Aorta (tissue), 5 donors: ENCODE measurements around the gene SAPCD1. TPM values are rescaled to one million over a fixed set of nuclear protein-coding genes. Genes with fewer than 3 reads are reported as not detected.
A peak's percentile ranks its signal among the peaks of the same experiment; 100 is the strongest.

Source experiments
- ATAC-seq: fragments of 200-7000 bp; cut with Tn5 transposase; one replicate; pipeline ENCODE4 v1.9.1; 2022; ENCODE audit warnings: moderate library complexity; ENCODE audit not compliant: low FRiP score
- DNase-seq, 2 donors: peaks; one replicate each; pipeline ENCODE4 v3.0.0-alpha.2; 2020
- H3K27ac ChIP-seq, 2 donors: one replicate each; pipeline ENCODE4 v1.5.1; 2013; ENCODE audit warnings: low read length in 2 of 2, mild to moderate bottlenecking in 2 of 2, moderate library complexity in 2 of 2, control low read depth in 1 of 2, inconsistent platforms in 1 of 2, low read depth in 1 of 2
- H3K27me3 ChIP-seq, 2 donors: one replicate each; pipeline ENCODE4 v1.6.1; 2013; ENCODE audit warnings: control low read depth in 1 of 2, low read length in 1 of 2, mild to moderate bottlenecking in 1 of 2, moderate library complexity in 1 of 2; ENCODE audit not compliant: insufficient read depth in 2 of 2, control insufficient read depth in 1 of 2
- H3K36me3 ChIP-seq, 2 donors: one replicate each; pipeline ENCODE4 v1.6.1; 2013; ENCODE audit warnings: control low read depth in 1 of 2, low read length in 1 of 2, mild to moderate bottlenecking in 1 of 2; ENCODE audit not compliant: insufficient read depth in 2 of 2, control insufficient read depth in 1 of 2
- H3K4me1 ChIP-seq, 2 donors: one replicate each; pipeline ENCODE4 v1.6.1; 2013; ENCODE audit warnings: low read length in 2 of 2, control low read depth in 1 of 2, mild to moderate bottlenecking in 1 of 2, moderate library complexity in 1 of 2; ENCODE audit not compliant: insufficient read depth in 2 of 2, control insufficient read depth in 1 of 2
- H3K4me3 ChIP-seq, 2 donors: one replicate each; pipeline ENCODE4 v1.5.1; 2013; ENCODE audit warnings: low read length in 2 of 2, control low read depth in 1 of 2, mild to moderate bottlenecking in 1 of 2
- H3K9me3 ChIP-seq: one replicate; pipeline ENCODE4 v1.6.1; 2013; ENCODE audit warnings: mild to moderate bottlenecking, low read length; ENCODE audit not compliant: control insufficient read depth
- WGBS, 2 donors: extraction: QIAGEN DNeasy Blood & Tissue Kit; methylation state at CpG; one replicate each; pipeline ENCODE4 v1.1.7; 2013; 5-methylcytosine and 5-hydroxymethylcytosine counted together
- intact Hi-C, 2 donors: fragments of 100-400 bp; cut with DNase I; formaldehyde crosslinking; loops; one replicate each; pipeline versions ENCODE4 v1.14.2 to v1.15.0; 2022
- polyA plus RNA-seq, 2 donors: library from polyadenylated mRNA; stranded (reverse); fragments of 200-250 nt; gene quantifications; one replicate each; pipeline ENCODE4 v1.2.3, GENCODE V29; 2013
- total RNA-seq, 2 donors: library from RNA; stranded (reverse); fragmentation: NEBNext Ultra II Directional; extraction: Animal tissue kit (Norgen Biotek cat#: 25700); gene quantifications; one replicate each; pipeline ENCODE4 v1.2.1, GENCODE V29; 2021
- donor health status: healthy with polysubstance abuse.
- donor health status: Bipolar disorder and iron deficiency.
- donor health status: DM: no; HTN: no; CAD: no.
- donor health status: DM: no; HTN: no; CAD: no.
- donor health status: DM: yes; HTN: yes; CAD: no.

The SAPCD1 gene
- total and polyA plus RNA-seq, 4 donors: 0.68 to 3.2 (median 2.9) TPM; not detected in 1

DNA sequence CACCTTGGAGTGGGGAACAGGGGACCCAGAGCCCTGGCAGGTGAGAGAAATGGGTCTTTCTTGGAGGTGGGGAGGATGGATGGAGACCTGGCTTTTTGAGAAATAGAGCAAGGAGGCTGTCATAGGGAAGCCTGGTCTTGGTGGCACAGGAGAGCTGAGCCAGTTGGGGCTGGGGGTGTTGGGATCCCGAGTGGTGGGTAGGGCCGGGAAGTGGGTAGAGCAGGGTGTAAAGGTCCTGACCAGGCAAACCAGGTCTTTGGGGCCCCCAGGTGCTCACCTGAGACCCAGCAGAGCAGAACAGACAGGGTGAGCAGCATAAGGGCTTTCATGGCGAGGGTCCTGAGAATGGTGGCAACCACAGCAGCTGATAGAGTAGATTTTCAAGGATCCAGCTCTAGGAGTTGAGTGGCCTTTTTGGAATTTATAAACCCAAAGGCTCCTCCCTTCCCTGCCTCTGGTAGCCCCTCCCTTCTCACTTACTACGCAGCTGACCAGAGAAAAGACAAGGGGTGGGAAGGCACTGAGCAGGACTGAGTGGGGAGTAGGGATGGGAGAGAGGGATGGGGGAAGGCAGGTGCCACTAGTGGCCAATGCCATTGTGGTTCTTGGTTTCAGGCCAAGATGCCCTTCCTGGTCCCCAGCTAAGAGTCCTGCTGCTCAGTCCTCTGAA lies 41.0 kb upstream of the SAPCD1 start, which contains the start of gene LY6G6C:
Gene LY6G6C (minus strand): TSS at position 396 of the 670 bp plus-strand sequence. CDS start 67 bp downstream, at position 329.
- no peaks in the 10 kb centered on the region for H3K9me3 ChIP-seq
- intact Hi-C loops: no loop called here

DNA sequence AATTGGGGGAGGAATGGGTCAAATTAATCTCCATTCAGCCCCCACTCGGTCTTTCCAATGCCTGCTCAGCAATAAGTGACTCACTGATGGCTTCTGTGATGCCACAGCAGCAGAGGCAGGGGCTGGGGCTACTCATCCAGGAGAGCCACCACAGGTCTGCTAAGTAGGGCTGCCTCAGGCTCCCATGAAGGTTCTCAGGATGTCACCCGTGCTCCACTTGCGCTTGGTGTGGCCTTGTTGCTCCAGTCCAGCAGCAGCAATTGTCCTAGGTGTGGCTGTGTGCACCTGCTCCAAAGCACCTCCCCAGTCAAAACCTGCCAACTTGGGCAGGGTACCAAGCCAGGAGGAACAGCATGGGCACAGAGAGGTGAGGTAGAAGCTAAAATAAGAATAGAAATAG lies 40.3 kb upstream of the SAPCD1 start:
- intact Hi-C loops: no loop called here

More for the DNA sequence above, 41.0 kb upstream of the SAPCD1 start, which contains the start of gene LY6G6C:
- DNase-seq: no peak
- H3K4me1 ChIP-seq: no peaks in the 10 kb centered on the region
- H3K27ac ChIP-seq: no peak within 1 kb of the TSS
- H3K36me3 ChIP-seq: no peaks in the 10 kb centered on the region
- ATAC-seq: no peak
- no peaks in the 10 kb centered on the region for H3K27me3 ChIP-seq
- no peak within 1 kb of the TSS for H3K4me3 ChIP-seq
- WGBS, 2 donors: 88 to 90% methylated on average over 3 to 4 of the region's 4 CpGs

GRCh38 chr6:31723245-31723979 lies 39.0 kb upstream of the SAPCD1 start, which contains the start of gene MPIG6B:
TSS of gene MPIG6B (plus strand) at chr6:31723373. CDS start at chr6:31723384, 11 bp downstream.
- ATAC-seq (no peak), DNase-seq (no peak)
- Histone ChIP-seq H3K4me1 (no peaks in the 10 kb centered on the region), H3K27ac (no peak within 1 kb of the TSS), H3K9me3 (no peaks in the 10 kb centered on the region), H3K4me3 (no peak within 1 kb of the TSS), H3K36me3 (peaks cover 0 to 2% of the 10 kb centered on the region in 2 donors), H3K27me3 (no peaks in the 10 kb centered on the region)
- WGBS, 2 donors: 71% methylated on average over 46 of the region's 46 CpGs
- intact Hi-C loops: no loop called here

More for the DNA sequence above, 40.3 kb upstream of the SAPCD1 start:
- no peaks in the 10 kb centered on the region for H3K4me1 ChIP-seq
- DNase-seq (no peak), ATAC-seq (no peak)
- H3K9me3 ChIP-seq: no peaks in the 10 kb centered on the region
- WGBS, 2 donors: 92 to 97% methylated on average over 3 of the region's 3 CpGs
- H3K27me3 ChIP-seq: no peaks in the 10 kb centered on the region
- H3K27ac ChIP-seq: no peak overlapping the region
- no peak overlapping the region for H3K4me3 ChIP-seq
- H3K36me3 ChIP-seq: peaks cover 0 to 1% of the 10 kb centered on the region in 2 donors

DNA sequence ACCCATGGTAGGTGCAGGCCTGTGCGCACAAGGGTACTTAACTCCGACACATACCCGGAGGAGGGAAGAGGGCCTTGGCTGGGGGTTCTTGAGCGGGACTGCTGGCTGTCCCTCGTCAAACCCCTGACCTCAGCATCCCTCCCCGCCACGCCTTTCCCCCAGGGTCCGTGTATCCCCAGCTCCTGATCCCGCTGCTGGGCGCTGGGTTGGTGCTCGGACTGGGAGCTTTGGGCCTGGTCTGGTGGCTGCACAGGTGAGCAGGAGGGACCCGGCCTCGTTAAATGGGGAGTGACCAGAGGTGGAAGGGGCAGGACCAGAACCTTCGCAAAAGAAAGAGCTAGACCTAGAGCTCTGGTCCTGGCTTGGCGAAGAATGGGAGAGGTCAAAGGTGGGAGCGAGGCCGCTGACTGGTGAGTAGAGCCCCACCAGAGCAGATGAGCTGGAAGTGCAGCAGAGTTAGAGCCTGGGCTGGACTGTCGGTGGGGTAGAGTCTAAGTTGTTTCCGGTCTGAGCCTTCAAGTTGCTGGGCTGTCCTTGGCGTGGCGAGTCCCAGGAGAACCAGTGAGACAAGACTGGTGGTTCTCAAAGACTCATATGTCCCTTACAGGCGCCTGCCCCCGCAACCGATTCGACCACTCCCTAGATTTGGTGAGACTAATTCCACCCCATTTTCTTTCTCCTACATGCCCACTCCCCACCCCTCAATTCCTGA lies 38.3 kb upstream of the SAPCD1 start:
- Histone ChIP-seq H3K4me3 (no peak overlapping the region), H3K9me3 (no peaks in the 10 kb centered on the region), H3K27me3 (no peaks in the 10 kb centered on the region), H3K4me1 (no peaks in the 10 kb centered on the region), H3K27ac (no peak overlapping the region), H3K36me3 (peaks cover 0 to 2% of the 10 kb centered on the region in 2 donors)
- intact Hi-C loops: no loop called here
- 88 to 89% methylated on average over 25 of the region's 25 CpGs for WGBS, 2 donors
- no peak for DNase-seq
- no peak for ATAC-seq

DNA sequence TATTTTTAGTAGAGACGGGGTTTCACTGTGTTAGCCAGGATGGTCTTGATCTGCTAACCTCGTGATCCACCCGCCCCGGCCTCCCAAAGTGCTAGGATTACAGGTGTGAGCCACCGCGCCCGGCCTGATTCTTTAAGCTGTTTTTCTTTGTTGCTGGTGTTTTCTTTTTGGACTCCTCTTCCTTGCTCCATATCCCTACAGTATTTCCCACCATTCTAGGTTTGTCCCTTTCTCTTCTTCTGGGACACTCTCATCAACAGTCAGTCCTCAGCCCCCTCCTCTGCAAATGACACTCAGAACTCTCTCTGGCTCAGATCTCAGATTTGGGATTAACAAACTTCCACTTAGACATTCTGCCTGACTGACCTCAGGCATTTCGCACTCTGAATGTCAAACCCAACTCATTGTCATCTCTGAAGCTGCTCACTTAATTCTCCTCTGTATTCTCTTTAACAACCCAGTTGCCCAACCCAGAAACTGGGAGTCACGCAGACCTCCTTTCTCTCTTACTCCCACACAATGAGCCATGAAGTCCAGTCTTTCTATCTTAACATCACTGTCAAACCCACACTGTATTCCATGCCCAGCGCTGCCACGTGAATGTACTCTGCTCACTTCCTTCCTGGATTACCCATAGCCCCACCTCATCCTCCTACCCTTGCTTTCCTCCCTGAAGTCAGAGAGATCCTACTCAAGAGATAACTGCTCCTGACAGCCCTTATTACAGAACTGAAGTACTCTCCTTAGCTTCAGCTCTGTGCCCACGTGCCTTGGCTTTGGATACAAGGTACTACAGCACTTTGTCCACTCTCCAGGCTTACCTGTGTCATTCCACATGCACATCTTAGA lies 36.7 kb upstream of the SAPCD1 start:
- Histone ChIP-seq H3K27me3 (no peaks in the 10 kb centered on the region), H3K36me3 (peaks cover 0 to 2% of the 10 kb centered on the region in 2 donors), H3K9me3 (no peaks in the 10 kb centered on the region), H3K27ac (no peak overlapping the region), H3K4me1 (no peaks in the 10 kb centered on the region), H3K4me3 (no peak overlapping the region)
- no peak for DNase-seq
- 91% methylated on average over 12 of the region's 12 CpGs for WGBS, 2 donors
- intact Hi-C loops: loop anchor here in 1 of 2 donors (5.0 kb wide), 1 partner anchor 227 kb away; no protein-coding TSS in a partner anchor
- no peak for ATAC-seq

- ATAC-seq (no peak), DNase-seq (peak in 1 of 2 donors; percentile 75)
- Histone ChIP-seq H3K36me3 (peaks cover 0 to 2% of the 10 kb centered on the region in 2 donors), H3K9me3 (no peaks in the 10 kb centered on the region), H3K4me3 (no peak overlapping the region), H3K27me3 (no peaks in the 10 kb centered on the region), H3K4me1 (no peaks in the 10 kb centered on the region), H3K27ac (no peak overlapping the region)
- intact Hi-C loops: loop anchor here in 1 of 2 donors (5.0 kb wide), 1 partner anchor 225 kb away; no protein-coding TSS in a partner anchor
- 73 to 77% methylated on average over 7 of the region's 7 CpGs for WGBS, 2 donors
These were observed 35.3 kb upstream of the SAPCD1 start for GRCh38 chr6:31727034-31727716.

- WGBS, 2 donors: 48 to 51% methylated on average over 40 to 41 of the region's 41 CpGs
- peak overlapping the region in 1 of 2 donors; percentile 94 for H3K27ac ChIP-seq
- peaks cover 0 to 2% of the 10 kb centered on the region in 2 donors for H3K36me3 ChIP-seq
- H3K9me3 ChIP-seq: no peaks in the 10 kb centered on the region
- H3K4me3 ChIP-seq: peak overlapping the region; percentile 83 to 92
- no peaks in the 10 kb centered on the region for H3K27me3 ChIP-seq
- ATAC-seq (no peak), DNase-seq (peak; percentile 59 to 80)
- H3K4me1 ChIP-seq: no peaks in the 10 kb centered on the region
- intact Hi-C loops: loop anchor here in 1 of 2 donors (2.0 to 5.0 kb wide), 2 partner anchors 47 to 224 kb away; partner anchors contain the start of gene LY6G5C
These were observed 34.5 kb upstream of the SAPCD1 start for GRCh38 chr6:31727717-31728671.
